B cell (primary cell): Measurements from ENCODE around the gene RPL23. TPM values are rescaled to one million over a fixed set of nuclear protein-coding genes. Genes with fewer than 3 reads are reported as not detected.

Source experiments
- ATAC-seq: fragments of 200-7000 bp; cut with Tn5 transposase; one replicate; pipeline ENCODE4 v1.10.0; 2021; ENCODE audit warnings: low read depth, mild to moderate bottlenecking, moderate number of reproducible peaks, moderate library complexity
- CTCF ChIA-PET: fragments of 350-600 bp; sonication (Branson Sonifier 250); formaldehyde crosslinking; loops from one replicate; lab custom pipeline; 2021; ENCODE audit warnings: antibody characterized with exemption, inconsistent platforms; lab: Charles Lee
- POLR2A ChIA-PET: fragments of 350-600 bp; sonication (Branson Sonifier 250); formaldehyde crosslinking; loops from one replicate; lab custom pipeline; 2021; ENCODE audit warnings: antibody characterized with exemption; lab: Charles Lee
- DNase-seq: peaks from one replicate; pipeline ENCODE4 v3.0.0; 2013
- H2AFZ ChIP-seq: 2 replicates; pipeline ENCODE4 v1.6.1; 2012; ENCODE audit warnings: mild to moderate bottlenecking, low read depth, low read length; ENCODE audit not compliant: insufficient read depth, poor library complexity, severe bottlenecking
- H3K27ac ChIP-seq, 2 donors: 1 replicate in 1 of 2; 2 replicates in 1 of 2; pipeline ENCODE4 v1.5.1; 2012 to 2013; ENCODE audit warnings: low read length in 2 of 2, mild to moderate bottlenecking in 2 of 2, moderate library complexity in 1 of 2
- H3K27me3 ChIP-seq, 4 experiments: fragments of 200-600 bp in 1 of 4; sonication (generic) in 1 of 4; replicated peaks in 1 of 4; 1 replicate in 2 of 4; 2 replicates in 2 of 4; pipeline versions ENCODE4 v1.6.1 to v1.7.0; 2013 to 2016; ENCODE audit warnings: low read length in 3 of 4, mild to moderate bottlenecking in 2 of 4, mixed read lengths in 1 of 4, moderate library complexity in 1 of 4; ENCODE audit not compliant: insufficient read depth in 4 of 4, control insufficient read depth in 3 of 4; ENCODE audit errors: control extremely low read depth in 1 of 4
- H3K36me3 ChIP-seq, 2 experiments: replicated peaks in 1 of 2; 1 replicate in 1 of 2; 2 replicates in 1 of 2; pipeline versions ENCODE4 v1.6.1 to v1.7.1; 2013; ENCODE audit warnings: low read length in 1 of 2; ENCODE audit not compliant: insufficient read depth in 2 of 2, control insufficient read depth in 1 of 2; ENCODE audit errors: control extremely low read depth in 1 of 2, extremely low read depth in 1 of 2
- H3K4me1 ChIP-seq, 2 donors: fragments of 200-600 bp in 1 of 2; sonication (generic) in 1 of 2; 1 replicate in 1 of 2; 2 replicates in 1 of 2; pipeline versions ENCODE4 v1.5.1 to v1.6.1; 2013 to 2017; ENCODE audit warnings: low read length in 2 of 2; ENCODE audit not compliant: control insufficient read depth in 2 of 2, insufficient read depth in 2 of 2
- H3K4me2 ChIP-seq: replicated peaks from 2 replicates; pipeline ENCODE3; 2012; ENCODE audit warnings: mild to moderate bottlenecking, low read depth, low read length; ENCODE audit not compliant: poor library complexity, severe bottlenecking
- H3K4me3 ChIP-seq, 5 experiments: fragments of 200-600 bp in 1 of 5; sonication (generic) in 1 of 5; 1 replicate in 3 of 5; 2 replicates in 2 of 5; pipeline versions ENCODE4 v1.5.1 to v1.7.0; 2011 to 2016; ENCODE audit warnings: low read length in 4 of 5, mild to moderate bottlenecking in 4 of 5, low read depth in 2 of 5, control low read depth in 1 of 5, moderate library complexity in 1 of 5; ENCODE audit not compliant: insufficient read depth in 1 of 5; ENCODE audit errors: control extremely low read depth in 1 of 5, extremely low read depth in 1 of 5
- H3K79me2 ChIP-seq: fragments of 200-600 bp; sonication (generic); one replicate; pipeline ENCODE4 v1.6.0; 2016; ENCODE audit warnings: low read length; ENCODE audit not compliant: control insufficient read depth, insufficient read depth
- H3K9ac ChIP-seq: fragments of 200-600 bp; sonication (generic); 2 replicates; pipeline ENCODE4 v1.6.1; 2017; ENCODE audit warnings: mild to moderate bottlenecking, low read length, moderate library complexity
- H3K9me3 ChIP-seq, 3 donors: one replicate each; pipeline versions ENCODE4 v1.6.1 to v1.7.1; 2013; ENCODE audit warnings: low read length in 2 of 3; ENCODE audit not compliant: control insufficient read depth in 2 of 3, insufficient read depth in 1 of 3; ENCODE audit errors: control extremely low read depth in 1 of 3
- H4K20me1 ChIP-seq: 2 replicates; pipeline ENCODE4 v1.6.0; 2012; ENCODE audit warnings: mild to moderate bottlenecking, low read length; ENCODE audit not compliant: insufficient read depth, control insufficient read depth, poor library complexity, severe bottlenecking
- H3K27ac Mint-ChIP-seq: one replicate; pipeline ENCODE4 v1.8.0; 2021; ENCODE audit warnings: mixed read lengths
- H3K27me3 Mint-ChIP-seq: one replicate; pipeline ENCODE4 v1.8.0; 2021; ENCODE audit warnings: mixed read lengths
- H3K4me1 Mint-ChIP-seq: one replicate; pipeline ENCODE4 v1.8.0; 2021; ENCODE audit warnings: mixed read lengths
- H3K4me3 Mint-ChIP-seq: one replicate; pipeline ENCODE4 v1.8.0; 2021; ENCODE audit warnings: mixed read lengths
- H3K9me3 Mint-ChIP-seq: one replicate; pipeline ENCODE4 v1.8.0; 2022; ENCODE audit warnings: mixed read lengths; ENCODE audit not compliant: insufficient read depth
- CTCF ChIP-seq: fragments of 200-600 bp; IDR thresholded peaks from one replicate; pipeline ENCODE4 v1.8.0; 2022; ENCODE audit warnings: antibody characterized with exemption, mild to moderate bottlenecking
- EZH2 ChIP-seq: IDR thresholded peaks from 2 replicates; pipeline ENCODE4 v1.6.1; 2012; ENCODE audit warnings: borderline replicate concordance, low read depth, mild to moderate bottlenecking, moderate library complexity, low read length; ENCODE audit not compliant: insufficient read depth, poor library complexity, severe bottlenecking
- WGBS: methylation state at CpG from one replicate; pipeline ENCODE4 v1.1.5; 2013; ENCODE audit warnings: missing lambda C conversion rate; ENCODE audit not compliant: insufficient coverage; 5-methylcytosine and 5-hydroxymethylcytosine counted together
- intact Hi-C: fragments of 100-400 bp; cut with micrococcal nuclease; formaldehyde crosslinking; loops from one replicate; pipeline ENCODE4 v1.10.0; 2022
- polyA plus RNA-seq: library from polyadenylated mRNA; depleted of rRNA; stranded (reverse); fragments of >200 nt; gene quantifications from 2 replicates; pipeline ENCODE4 v1.2.3, GENCODE V29; 2012
- total RNA-seq, 2 donors: library from RNA; stranded (reverse); fragments of 120-200 nt in 1 of 2; gene quantifications; 1 replicate in 1 of 2; 2 replicates in 1 of 2; pipeline versions ENCODE4 v1.2.3 to v1.2.4, GENCODE V29; 2013 to 2022

The RPL23 gene
- total and polyA plus RNA-seq, 2 donors (not counting 1 experiment from before 2014, with no cell fraction given) = 1,753 to 2,282 TPM

- Histone ChIP-seq H3K4me3 (no peak overlapping the region), H3K4me1 (peaks cover 41 to 62% of the 10 kb centered on the region in 2 donors), H3K36me3 (peaks cover 0 to 71% of the 10 kb centered on the region in 2 experiments), H2AFZ (no peak overlapping the region), H3K79me2 (peaks cover 98% of the 10 kb centered on the region), H4K20me1 (peaks cover 26% of the 10 kb centered on the region), H3K9ac (no peak overlapping the region), H3K27me3 (no peaks in the 10 kb centered on the region), H3K9me3 (peaks cover 0 to 5% (median 0%) of the 10 kb centered on the region in 3 donors), H3K4me2 (no peak overlapping the region), H3K27ac (peak overlapping the region in 1 of 2 donors; percentile 96)
- no peak for DNase-seq
- POLR2A ChIA-PET = interaction anchor here (3.9 kb wide), 1 partner anchor 26 kb away, joined by 27 read pairs; the partner anchor contains the start of gene LASP1
- CTCF ChIA-PET = interaction anchor here (1.8 kb wide), 1 partner anchor 10 kb away, joined by 4 read pairs; no protein-coding TSS in a partner anchor
- Mint-ChIP-seq H3K4me3 (no peak overlapping the region), H3K4me1 (peaks cover 39% of the 10 kb centered on the region), H3K27me3 (no peaks in the 10 kb centered on the region), H3K9me3 (no peaks in the 10 kb centered on the region), H3K27ac (peak overlapping the region; percentile 71)
- intact Hi-C loops = no loop called here
- ATAC-seq = no peak
- TF ChIP-seq EZH2 = no peak
- TF ChIP-seq CTCF = no peak
- 90% methylated on average over 12 of the region's 13 CpGs for WGBS
These were observed 42.9 kb upstream of the RPL23 start for GRCh38 chr17:38896346-38896954.

- peaks cover 32% of the 10 kb centered on the region for H3K4me1 Mint-ChIP-seq
- Histone ChIP-seq H3K9me3 (peaks cover 0 to 5% (median 0%) of the 10 kb centered on the region in 3 donors), H3K4me3 (no peak overlapping the region), H3K9ac (no peak overlapping the region), H3K27ac (peak overlapping the region in 1 of 2 donors; percentile 66), H3K4me2 (no peak overlapping the region), H3K36me3 (peaks cover 0 to 78% of the 10 kb centered on the region in 2 experiments), H3K79me2 (peaks cover 96% of the 10 kb centered on the region), H3K4me1 (peaks cover 35 to 59% of the 10 kb centered on the region in 2 donors), H2AFZ (no peak overlapping the region), H4K20me1 (peaks cover 47% of the 10 kb centered on the region), H3K27me3 (no peaks in the 10 kb centered on the region)
- H3K9me3 Mint-ChIP-seq = no peaks in the 10 kb centered on the region
- DNase-seq (no peak), ATAC-seq (no peak)
- intact Hi-C loops = no loop called here
- 82% methylated on average over 5 of the region's 7 CpGs for WGBS
- TF ChIP-seq CTCF (no peak), EZH2 (no peak)
- no peaks in the 10 kb centered on the region for H3K27me3 Mint-ChIP-seq
- POLR2A ChIA-PET = no interaction called here
- no peak overlapping the region for H3K4me3 Mint-ChIP-seq
- CTCF ChIA-PET = interaction anchor here (1.2 kb wide), 1 partner anchor 10 kb away, joined by 3 read pairs; no protein-coding TSS in a partner anchor
- peak overlapping the region; percentile 50 for H3K27ac Mint-ChIP-seq
These were observed 40.8 kb upstream of the RPL23 start for GRCh38 chr17:38894276-38894675.
